PC-3 (cell line): ENCODE results near the gene PAX1. TPM values are rescaled to one million over a fixed set of nuclear protein-coding genes. Genes with fewer than 3 reads are reported as not detected.

ENCODE experiments used
- ATAC-seq: fragments of 200-7000 bp; cut with Tn5 transposase; 2 replicates; pipeline ENCODE4 v1.9.1; 2020; ENCODE audit warnings: mild to moderate bottlenecking, moderate library complexity
- BruUV-seq: library from RNA; stranded (reverse); fragments of 400-500 nt; replicated peaks from 2 replicates; lab custom pipeline; 2021; lab: Mats Ljungman, UMichigan
- CTCF ChIA-PET: fragments of 300-600 bp; sonication (Branson Sonifier 250); formaldehyde crosslinking; loops from one replicate; lab custom pipeline; 2022; ENCODE audit warnings: antibody characterized with exemption; lab: Charles Lee
- POLR2A ChIA-PET: fragments of 300-600 bp; sonication (Branson Sonifier 250); formaldehyde crosslinking; loops from one replicate; lab custom pipeline; 2022; ENCODE audit warnings: antibody characterized with exemption; ENCODE audit not compliant: unreplicated experiment; lab: Charles Lee
- DNase-seq: peaks from one replicate; pipeline ENCODE4 v3.0.0-alpha.2; 2015
- H2AFZ ChIP-seq: fragments of 300-600 bp; sonication (generic); 2 replicates; pipeline ENCODE4 v1.6.0; 2016; ENCODE audit warnings: antibody characterized with exemption, low read length
- H3F3A ChIP-seq: fragments of 300-600 bp; sonication (generic); one replicate; pipeline ENCODE4 v1.6.0; 2017; ENCODE audit warnings: antibody characterized with exemption, low read length, control low read depth, mild to moderate bottlenecking; ENCODE audit not compliant: unreplicated experiment
- H3K27ac ChIP-seq: fragments of 300-600 bp; sonication (generic); 2 replicates; pipeline ENCODE4 v1.5.1; 2016; ENCODE audit warnings: mild to moderate bottlenecking, low read length
- H3K27me3 ChIP-seq: fragments of 300-600 bp; sonication (generic); 2 replicates; pipeline ENCODE4 v1.6.1; 2016; ENCODE audit warnings: low read length, mixed read lengths
- H3K36me3 ChIP-seq: fragments of 300-600 bp; sonication (generic); 2 replicates; pipeline ENCODE4 v1.6.1; 2016; ENCODE audit warnings: low read depth, mixed run types, low read length, mixed read lengths
- H3K4me1 ChIP-seq: fragments of 300-600 bp; sonication (generic); 2 replicates; pipeline ENCODE4 v1.5.1; 2016; ENCODE audit warnings: low read length; ENCODE audit not compliant: insufficient read depth
- H3K4me2 ChIP-seq: fragments of 300-600 bp; sonication (generic); 2 replicates; pipeline ENCODE4 v1.6.0; 2016; ENCODE audit warnings: low read length
- H3K4me3 ChIP-seq: fragments of 300-600 bp; sonication (generic); 2 replicates; pipeline ENCODE4 v1.5.1; 2016; ENCODE audit warnings: mild to moderate bottlenecking, low read length, mixed read lengths
- H3K79me2 ChIP-seq: fragments of 300-600 bp; sonication (generic); 2 replicates; pipeline ENCODE4 v1.6.1; 2017; ENCODE audit warnings: low read length, mixed read lengths
- H3K9ac ChIP-seq: fragments of 300-600 bp; sonication (generic); 2 replicates; pipeline ENCODE4 v1.6.0; 2016; ENCODE audit warnings: mild to moderate bottlenecking, low read length
- H3K9me2 ChIP-seq: fragments of 300-600 bp; sonication (generic); replicated peaks from 2 replicates; pipeline ENCODE4 v1.6.1; 2016; ENCODE audit warnings: mixed run types, low read length, mixed read lengths
- H3K9me3 ChIP-seq: fragments of 300-600 bp; sonication (generic); 2 replicates; pipeline ENCODE4 v1.6.1; 2016; ENCODE audit warnings: low read length, mixed read lengths
- H4K20me1 ChIP-seq: fragments of 300-600 bp; sonication (generic); 2 replicates; pipeline ENCODE4 v1.6.1; 2016; ENCODE audit warnings: low read length, mixed read lengths
- CTCF ChIP-seq: fragments of 300-600 bp; sonication (generic); conservative IDR thresholded peaks from 2 replicates; pipeline ENCODE4 v1.5.1; 2017; ENCODE audit warnings: antibody characterized with exemption, low read depth, mild to moderate bottlenecking, low read length
- EZH2 ChIP-seq: fragments of 300-600 bp; sonication (generic); IDR thresholded peaks from one replicate; pipeline ENCODE4 v1.6.1; 2017; ENCODE audit warnings: antibody characterized with exemption, mild to moderate bottlenecking, low read length; ENCODE audit not compliant: unreplicated experiment
- EZH2phosphoT487 ChIP-seq: fragments of 300-600 bp; sonication (generic); IDR thresholded peaks from 2 replicates; pipeline ENCODE4 v1.6.1; 2018; ENCODE audit warnings: mild to moderate bottlenecking, antibody characterized with exemption, low read length, borderline replicate concordance
- intact Hi-C: fragments of 100-400 bp; cut with micrococcal nuclease; formaldehyde crosslinking; loops from 2 replicates; pipeline ENCODE4 v1.9.0; 2023
- total RNA-seq: library from RNA; depleted of rRNA; stranded (reverse); fragments of >200 nt; gene quantifications from 2 replicates; pipeline ENCODE4 v1.2.3, GENCODE V29; 2014

PAX1 gene
- total RNA-seq, 1 experiment from 2014 or later: not detected

- H3K79me2 ChIP-seq: no peaks in the 10 kb centered on the region
- no peak overlapping the region for H3K4me3 ChIP-seq
- no peaks in the 10 kb centered on the region for H4K20me1 ChIP-seq
- intact Hi-C loops: no loop called here
- DNase-seq (no peak), ATAC-seq (no peak)
- H2AFZ ChIP-seq: no peak overlapping the region
- ChIA-PET POLR2A (no interaction called here), CTCF (no interaction called here)
- no peaks in the 10 kb centered on the region for H3K4me1 ChIP-seq
- H3K27me3 ChIP-seq: peaks cover 2% of the 10 kb centered on the region; the same call in 1 of the 2 replicates
- H3K9me2 ChIP-seq: no peaks in the 10 kb centered on the region
- no peak overlapping the region for H3K27ac ChIP-seq
- TF ChIP-seq EZH2 (no peak), EZH2phosphoT487 (no peak), CTCF (no peak)
- H3K36me3 ChIP-seq: no peaks in the 10 kb centered on the region
- H3K9me3 ChIP-seq: no peaks in the 10 kb centered on the region
- no TSS peak for BruUV-seq
- H3K9ac ChIP-seq: no peak overlapping the region
- H3F3A ChIP-seq: no peaks in the 10 kb centered on the region
- H3K4me2 ChIP-seq: no peak overlapping the region
These were observed 43.9 kb upstream of the PAX1 start for GRCh38 chr20:21661488-21662055.

- no peaks in the 10 kb centered on the region for H4K20me1 ChIP-seq
- ChIA-PET CTCF (no interaction called here), POLR2A (no interaction called here)
- H3K36me3 ChIP-seq: no peaks in the 10 kb centered on the region
- H3K27ac ChIP-seq: no peak overlapping the region
- H2AFZ ChIP-seq: no peak overlapping the region
- DNase-seq (no peak), ATAC-seq (no peak)
- no peak overlapping the region for H3K4me2 ChIP-seq
- H3K27me3 ChIP-seq: no peaks in the 10 kb centered on the region
- intact Hi-C loops: no loop called here
- no peak overlapping the region for H3K9ac ChIP-seq
- no TSS peak for BruUV-seq
- TF ChIP-seq EZH2phosphoT487: no peak
- no peak for TF ChIP-seq CTCF
- TF ChIP-seq EZH2: no peak
- H3K4me1 ChIP-seq: no peaks in the 10 kb centered on the region
- no peaks in the 10 kb centered on the region for H3K9me2 ChIP-seq
- no peaks in the 10 kb centered on the region for H3F3A ChIP-seq
- H3K4me3 ChIP-seq: no peak overlapping the region
- H3K79me2 ChIP-seq: no peaks in the 10 kb centered on the region
- no peaks in the 10 kb centered on the region for H3K9me3 ChIP-seq
These were observed 42.0 kb upstream of the PAX1 start for GRCh38 chr20:21663465-21663864.

- ChIA-PET CTCF (no interaction called here), POLR2A (no interaction called here)
- intact Hi-C loops: no loop called here
- 0 out of 2 replicates have a peak, but pooled peaks cover under 1% of the 10 kb centered on the region for H3K27me3 ChIP-seq
- no peak for ATAC-seq
- no peaks in the 10 kb centered on the region for H3K4me1 ChIP-seq
- H2AFZ ChIP-seq: no peak overlapping the region
- no peaks in the 10 kb centered on the region for H3F3A ChIP-seq
- no peaks in the 10 kb centered on the region for H3K9me3 ChIP-seq
- no peaks in the 10 kb centered on the region for H3K79me2 ChIP-seq
- H4K20me1 ChIP-seq: no peaks in the 10 kb centered on the region
- no peaks in the 10 kb centered on the region for H3K36me3 ChIP-seq
- no peak overlapping the region for H3K27ac ChIP-seq
- peak; percentile 40 for DNase-seq
- no peaks in the 10 kb centered on the region for H3K9me2 ChIP-seq
- H3K9ac ChIP-seq: no peak overlapping the region
- no TSS peak for BruUV-seq
- TF ChIP-seq EZH2 (no peak), EZH2phosphoT487 (no peak), CTCF (no peak)
- H3K4me2 ChIP-seq: no peak overlapping the region
- H3K4me3 ChIP-seq: no peak overlapping the region
These were observed 39.6 kb upstream of the PAX1 start for GRCh38 chr20:21665687-21666446.
